ENCODE measurements around the gene LRP8.

DNA sequence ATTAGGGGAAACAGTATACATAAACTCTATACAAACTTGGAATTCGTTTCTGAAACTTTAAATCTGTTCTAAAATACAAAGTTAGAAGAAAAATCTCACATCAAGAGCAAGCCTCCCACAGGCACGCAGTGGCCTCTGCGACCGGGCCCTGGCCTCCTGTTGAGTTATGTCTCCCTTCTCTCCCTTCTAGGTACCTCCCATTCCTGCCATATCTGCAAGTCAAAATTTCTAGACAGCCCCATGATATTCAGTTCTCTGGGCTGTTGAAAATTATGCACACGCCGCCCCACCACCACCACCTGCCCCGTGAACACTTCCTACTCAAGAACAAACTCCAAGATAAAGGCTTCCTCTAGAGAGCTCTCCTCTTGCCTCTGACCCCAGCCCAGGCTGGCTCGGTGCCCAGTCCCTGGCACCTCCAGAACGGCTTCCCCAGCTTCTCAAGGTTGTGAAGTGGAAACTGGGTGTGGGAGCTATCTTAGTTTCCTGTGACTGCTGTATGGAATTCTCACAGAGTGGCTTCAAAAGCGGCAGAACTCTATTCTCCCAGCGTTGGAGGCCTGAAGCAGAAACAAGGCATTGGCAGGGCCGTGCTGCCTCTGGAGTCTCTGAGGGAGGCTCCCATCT lies 37.7 kb upstream of the LRP8 start:
- TF ChIP-seq, protein P1, sequence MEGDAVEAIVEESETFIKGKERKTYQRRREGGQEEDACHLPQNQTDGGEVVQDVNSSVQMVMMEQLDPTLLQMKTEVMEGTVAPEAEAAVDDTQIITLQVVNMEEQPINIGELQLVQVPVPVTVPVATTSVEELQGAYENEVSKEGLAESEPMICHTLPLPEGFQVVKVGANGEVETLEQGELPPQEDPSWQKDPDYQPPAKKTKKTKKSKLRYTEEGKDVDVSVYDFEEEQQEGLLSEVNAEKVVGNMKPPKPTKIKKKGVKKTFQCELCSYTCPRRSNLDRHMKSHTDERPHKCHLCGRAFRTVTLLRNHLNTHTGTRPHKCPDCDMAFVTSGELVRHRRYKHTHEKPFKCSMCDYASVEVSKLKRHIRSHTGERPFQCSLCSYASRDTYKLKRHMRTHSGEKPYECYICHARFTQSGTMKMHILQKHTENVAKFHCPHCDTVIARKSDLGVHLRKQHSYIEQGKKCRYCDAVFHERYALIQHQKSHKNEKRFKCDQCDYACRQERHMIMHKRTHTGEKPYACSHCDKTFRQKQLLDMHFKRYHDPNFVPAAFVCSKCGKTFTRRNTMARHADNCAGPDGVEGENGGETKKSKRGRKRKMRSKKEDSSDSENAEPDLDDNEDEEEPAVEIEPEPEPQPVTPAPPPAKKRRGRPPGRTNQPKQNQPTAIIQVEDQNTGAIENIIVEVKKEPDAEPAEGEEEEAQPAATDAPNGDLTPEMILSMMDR (IDR thresholded peaks at IDR 0.05; ENCODE audit: low read length), result no peak
- TF ChIP-seq EZH2phosphoT487 (IDR thresholded peaks at IDR 0.05; ENCODE audit: low read length) (no peak), EZH2 (optimal IDR thresholded peaks at IDR 0.05; ENCODE audit: low read depth, low read length) (no peak)

Measured in MM.1S (cell line).